DMS153 treated with DMSO at 0.1 percent for 48 hours (cell line): ENCODE measurements around the gene APBA3.

Experiments used
- DNase-seq: peaks from one replicate; lab custom pipeline; 2025; ENCODE audit not compliant: unreplicated experiment; lab: John Stamatoyannopoulos, UW

APBA3 gene, protein sequence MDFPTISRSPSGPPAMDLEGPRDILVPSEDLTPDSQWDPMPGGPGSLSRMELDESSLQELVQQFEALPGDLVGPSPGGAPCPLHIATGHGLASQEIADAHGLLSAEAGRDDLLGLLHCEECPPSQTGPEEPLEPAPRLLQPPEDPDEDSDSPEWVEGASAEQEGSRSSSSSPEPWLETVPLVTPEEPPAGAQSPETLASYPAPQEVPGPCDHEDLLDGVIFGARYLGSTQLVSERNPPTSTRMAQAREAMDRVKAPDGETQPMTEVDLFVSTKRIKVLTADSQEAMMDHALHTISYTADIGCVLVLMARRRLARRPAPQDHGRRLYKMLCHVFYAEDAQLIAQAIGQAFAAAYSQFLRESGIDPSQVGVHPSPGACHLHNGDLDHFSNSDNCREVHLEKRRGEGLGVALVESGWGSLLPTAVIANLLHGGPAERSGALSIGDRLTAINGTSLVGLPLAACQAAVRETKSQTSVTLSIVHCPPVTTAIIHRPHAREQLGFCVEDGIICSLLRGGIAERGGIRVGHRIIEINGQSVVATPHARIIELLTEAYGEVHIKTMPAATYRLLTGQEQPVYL

DNA sequence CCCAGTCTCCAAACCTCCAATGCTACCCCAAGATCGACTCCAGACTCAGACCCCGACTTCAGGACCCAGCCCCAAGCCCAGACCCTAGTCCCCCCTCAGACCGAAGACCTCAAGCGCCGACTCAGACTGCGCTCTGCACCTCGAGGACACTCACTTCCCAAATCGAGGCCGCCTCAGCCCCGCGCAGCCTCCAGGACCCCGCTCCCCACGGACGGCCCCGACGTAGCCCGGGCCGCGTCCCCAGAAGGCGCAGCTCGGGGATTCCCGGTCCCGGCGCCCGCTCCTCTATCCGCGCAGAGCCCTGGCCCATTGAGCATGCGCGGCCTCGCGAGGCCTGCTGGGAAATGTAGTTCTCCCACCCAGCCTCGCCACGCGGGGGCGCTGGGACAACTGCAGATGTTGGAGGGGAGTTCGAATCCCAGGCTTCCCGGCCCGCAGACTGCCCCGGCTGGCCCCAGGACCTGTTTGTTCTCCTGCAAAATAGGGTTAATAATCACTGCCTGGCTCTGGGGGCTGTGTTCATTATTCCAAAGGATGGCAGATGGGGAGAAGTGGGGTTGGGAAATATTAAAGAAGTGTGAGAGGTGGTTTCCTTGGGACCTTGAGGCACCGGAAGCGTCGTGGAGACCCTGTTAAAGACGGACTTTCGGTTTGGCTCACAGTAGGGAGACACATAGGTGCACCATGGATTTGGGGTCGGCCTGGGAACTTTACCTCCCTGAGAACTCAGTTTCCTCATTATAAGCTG, at the start of gene APBA3:
Gene APBA3 (minus strand): TSS at position 311 of the 748 bp plus-strand sequence. CDS start 1,428 bp downstream, outside the sequence.
- DNase-seq, result peak; percentile 69

DNA sequence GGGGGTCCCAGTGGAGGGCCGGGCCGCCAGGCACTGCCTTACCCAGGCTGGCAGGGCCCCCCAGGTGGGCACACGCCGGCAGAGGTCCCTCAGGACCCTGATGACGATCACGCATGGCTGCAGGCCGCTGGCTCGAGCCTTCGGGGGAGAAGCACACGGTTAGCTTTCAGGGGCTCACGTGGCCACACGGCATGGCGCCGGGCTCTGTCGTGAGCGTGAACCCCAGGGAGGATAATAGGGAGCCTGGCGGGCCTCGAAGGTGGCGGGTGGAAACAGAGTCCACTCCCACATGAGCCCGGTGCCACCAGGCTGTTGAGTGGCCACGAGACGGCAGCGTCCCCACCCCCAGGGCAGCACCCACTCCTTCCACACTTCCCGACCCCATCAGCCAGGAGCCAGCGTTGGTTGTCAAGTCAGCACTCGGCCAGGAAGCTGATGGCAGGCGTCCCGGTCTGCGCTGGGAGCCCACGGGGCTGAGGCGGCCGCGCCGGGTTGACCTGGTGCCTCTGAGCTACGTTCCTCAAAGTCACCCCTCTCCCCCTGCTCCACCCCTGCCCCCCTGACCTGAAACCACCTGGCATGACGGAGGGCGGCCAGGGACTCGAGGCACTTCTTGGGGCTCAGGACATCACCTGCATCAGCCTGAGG, 49.3 kb upstream of the APBA3 start:
- no peak for DNase-seq

DNA sequence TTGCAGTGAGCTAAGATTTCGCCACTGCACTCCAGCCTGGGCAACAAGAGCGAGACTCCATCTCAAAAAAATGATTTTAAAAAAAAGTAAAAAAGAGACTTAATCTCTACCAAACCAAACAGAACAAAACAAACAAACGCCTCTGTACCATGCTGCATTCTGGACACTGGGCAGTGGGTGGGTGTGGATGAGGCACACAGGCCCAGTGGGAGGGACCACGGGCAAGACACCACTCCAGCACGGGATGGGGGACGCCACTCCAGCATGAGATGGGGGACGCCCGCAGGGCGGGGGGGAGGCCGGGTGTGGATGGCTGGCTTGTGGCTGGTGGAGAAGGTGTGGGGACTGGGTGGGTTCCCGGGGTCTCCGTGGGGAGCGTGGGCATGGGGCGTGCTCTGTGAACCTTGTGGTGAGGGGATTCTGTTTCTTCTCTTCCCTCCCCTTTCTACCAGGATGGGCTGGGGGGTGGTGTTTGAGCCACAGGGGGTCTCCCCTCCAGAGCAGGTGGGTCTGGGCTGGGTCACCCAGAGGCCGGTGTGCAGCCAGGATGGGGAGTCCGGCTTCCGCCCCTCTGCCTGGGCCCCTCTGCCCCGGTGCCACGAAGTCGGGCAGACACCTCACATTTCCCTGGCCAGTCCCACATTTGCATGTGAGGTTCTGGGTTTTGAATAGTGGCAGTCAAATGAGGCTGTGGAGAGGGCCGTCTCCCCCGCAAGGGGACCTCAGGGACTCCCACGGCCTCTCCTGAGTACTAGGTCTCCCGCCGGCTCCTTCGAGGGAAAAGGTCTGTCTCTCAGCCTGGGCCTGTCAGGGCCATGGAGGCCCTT, 48.6 kb upstream of the APBA3 start:
- no peak for DNase-seq

DNA sequence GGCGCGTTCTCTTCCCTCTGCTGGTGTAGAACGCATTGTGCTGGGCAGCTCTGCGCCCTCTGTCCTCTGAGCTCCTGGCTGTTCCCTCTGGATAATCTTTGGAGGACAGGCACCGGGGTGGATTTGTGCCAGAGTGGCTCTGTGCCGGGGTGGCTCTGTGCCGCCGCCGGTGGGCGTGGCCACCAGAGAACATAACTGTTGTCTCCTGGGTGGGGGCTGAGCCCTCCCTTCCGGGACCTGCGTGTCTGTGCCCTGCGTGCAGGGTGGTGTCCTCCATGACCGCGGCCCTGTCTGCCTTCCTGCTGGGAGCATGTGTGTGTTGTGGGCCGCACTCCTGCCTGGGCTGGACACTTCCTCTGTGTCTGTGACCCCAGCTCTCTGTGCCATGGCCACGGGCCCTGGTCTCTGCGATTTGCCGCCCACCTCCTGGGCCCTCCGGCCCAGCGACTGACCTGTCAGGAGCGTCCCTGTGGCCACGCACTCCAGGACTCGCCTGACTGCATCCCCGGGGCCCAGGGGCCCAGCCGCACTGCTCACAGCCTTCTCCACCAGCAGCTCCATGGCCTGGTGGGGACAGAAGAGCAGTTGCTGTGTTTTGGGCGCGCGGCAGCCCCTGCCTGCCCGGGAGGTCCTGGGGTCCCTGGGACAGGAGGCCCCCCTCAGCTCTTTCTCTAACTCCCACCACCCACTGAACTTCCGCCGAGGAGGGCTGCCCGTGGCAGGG, 47.1 kb upstream of the APBA3 start:
- DNase-seq, result no peak

DNA sequence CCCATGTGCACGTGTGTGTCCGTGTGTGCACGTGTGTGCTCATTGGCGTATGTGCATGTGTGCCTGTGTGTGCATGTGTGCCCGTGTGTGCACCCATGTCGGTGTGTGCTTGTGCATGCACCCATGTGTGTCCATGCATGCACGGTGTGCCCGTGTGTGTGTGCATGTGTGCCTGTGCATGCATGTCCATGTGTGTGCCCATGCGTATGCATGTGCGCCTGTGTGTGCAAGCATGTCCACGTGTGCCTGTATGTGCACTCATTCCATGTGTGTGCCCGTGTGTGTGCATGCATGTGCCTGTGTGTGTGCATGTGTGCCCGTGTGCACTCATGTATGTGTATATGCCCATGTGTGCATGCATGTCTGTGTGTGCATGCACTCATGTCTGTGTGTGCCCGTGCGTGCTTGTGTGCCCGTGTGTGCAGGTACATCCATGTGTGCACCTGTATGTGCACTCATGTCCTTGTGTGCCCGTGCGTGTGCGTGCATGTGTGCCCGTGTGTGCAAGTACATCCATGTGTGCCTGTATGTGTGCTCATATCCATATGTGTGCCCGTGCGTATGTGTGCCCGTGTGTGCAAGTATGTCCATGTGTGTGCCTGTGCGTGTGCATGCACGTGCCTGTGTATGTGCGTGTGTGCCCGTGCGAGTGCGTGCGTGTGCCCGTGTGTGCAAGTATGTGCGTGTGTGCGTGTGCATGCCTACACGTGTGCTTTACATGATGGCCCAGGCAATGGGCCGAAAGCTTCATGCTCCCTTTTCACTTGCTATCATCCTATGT, 46.3 kb upstream of the APBA3 start:
- DNase-seq, result no peak

DNA sequence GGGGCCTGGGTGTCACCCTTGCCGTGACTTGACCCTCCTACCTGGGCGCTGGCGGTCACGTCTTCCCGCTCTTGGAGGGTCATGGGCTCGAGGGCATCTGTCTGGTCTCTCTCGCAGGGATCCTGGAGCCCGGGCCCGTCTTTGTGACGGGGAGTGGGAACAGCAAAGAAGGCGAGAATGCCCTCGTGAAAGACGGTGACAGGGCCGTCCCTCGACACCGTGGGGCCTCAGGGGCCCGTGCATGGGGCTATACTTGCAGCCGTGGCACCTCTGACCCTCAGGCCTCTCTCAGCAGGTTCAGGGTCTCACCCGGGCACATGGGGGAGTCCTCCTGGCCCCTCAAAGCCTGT, 45.6 kb upstream of the APBA3 start:
- no peak for DNase-seq

DNA sequence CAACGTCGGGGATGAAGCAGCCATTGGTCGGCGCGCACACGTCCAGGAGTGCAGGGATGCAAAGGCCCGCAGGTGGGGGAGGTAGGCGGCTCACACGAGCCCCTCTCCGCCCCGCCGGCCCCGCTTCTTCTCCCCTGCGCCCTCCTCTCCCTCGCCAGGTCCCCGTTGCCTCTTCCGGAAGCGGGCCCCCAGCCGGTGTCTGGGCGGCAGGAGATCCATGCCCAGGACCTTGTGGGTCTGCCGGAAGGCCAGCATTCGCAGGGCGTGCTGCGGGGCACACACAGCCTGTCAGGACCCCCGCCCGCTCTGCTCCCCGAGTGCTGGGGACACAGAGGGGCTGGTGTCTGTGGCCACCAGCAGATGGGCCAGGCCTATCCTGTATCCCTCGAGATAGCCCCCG, 44.4 kb upstream of the APBA3 start:
- no peak for DNase-seq

DNA sequence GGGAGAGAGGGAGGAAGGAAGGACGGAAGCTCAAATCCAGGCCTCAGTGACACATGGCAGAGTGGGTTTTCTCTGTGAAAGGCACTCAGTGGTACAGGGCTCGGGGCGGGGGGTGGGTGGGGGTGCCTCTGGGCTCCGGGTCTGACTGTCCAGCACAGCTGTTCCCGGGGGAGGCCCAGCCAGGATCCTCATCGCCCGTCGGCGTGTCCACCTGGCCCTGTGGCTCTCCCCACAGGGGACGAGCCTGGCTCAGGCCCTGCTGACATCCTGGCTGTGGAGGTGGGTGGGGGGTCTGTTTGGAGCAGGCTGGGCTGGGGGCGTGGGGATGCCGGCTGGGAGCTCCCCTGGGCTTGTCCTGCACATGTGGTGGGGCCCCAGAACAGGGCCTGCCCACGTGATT, 42.9 kb upstream of the APBA3 start:
- DNase-seq, result no peak

DNA sequence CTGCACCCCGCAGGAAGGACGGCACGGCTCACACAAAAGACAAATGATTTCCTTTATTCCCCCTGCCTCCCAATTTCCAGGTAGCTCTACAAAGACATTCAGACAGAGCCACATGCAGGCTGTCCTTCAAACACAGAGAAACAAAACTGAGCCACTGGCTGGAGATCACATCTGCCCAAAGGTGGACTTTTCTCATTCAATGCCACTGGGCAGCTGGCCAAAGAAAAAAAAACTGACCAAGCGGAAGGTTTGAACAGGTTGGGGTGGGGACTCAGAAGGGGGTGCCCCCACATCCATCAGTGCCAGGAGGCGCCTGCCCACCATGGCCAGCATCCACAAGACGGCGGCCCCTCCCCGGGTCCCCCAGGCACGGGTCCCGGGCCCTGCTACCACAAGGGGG, 42.5 kb upstream of the APBA3 start:
- no peak for DNase-seq

DNA sequence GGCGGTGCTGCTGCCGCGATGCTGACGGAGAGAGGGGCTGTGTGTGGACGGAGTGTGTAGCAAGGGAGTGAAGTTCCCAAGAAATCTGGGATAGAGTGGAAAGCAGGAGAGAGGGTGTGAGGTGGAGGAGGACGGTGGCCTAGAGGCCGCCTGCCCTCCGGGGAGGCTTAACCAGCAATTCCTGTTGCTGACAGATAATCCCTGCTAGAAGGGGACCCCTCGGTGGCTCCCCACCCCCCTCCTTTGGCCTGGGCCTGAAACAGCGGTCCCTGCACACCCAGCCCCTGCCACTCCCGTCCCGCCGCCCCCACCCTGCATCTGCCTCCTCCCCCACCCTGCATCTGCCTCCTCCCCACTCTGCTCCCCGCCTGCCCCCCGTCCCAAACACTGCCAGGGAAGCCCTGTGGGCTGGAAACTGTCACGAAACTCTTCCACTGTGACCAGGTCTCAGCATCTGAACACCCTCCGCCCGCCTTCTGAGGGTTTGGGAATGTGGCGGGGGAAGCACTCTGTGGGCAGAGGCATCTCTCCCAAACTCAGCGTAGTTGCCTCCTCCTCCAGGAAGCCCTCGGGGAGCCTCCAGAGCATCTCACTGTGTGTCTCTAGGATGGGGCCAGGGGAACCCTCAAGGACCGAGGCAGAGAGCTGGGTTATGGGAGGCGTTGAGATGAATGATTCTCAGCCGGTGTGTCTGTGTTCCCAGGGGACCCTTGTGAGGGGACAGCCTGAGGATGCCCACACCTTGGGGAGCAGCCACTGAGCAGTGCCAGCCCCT, 41.8 kb upstream of the APBA3 start:
- DNase-seq, result no peak

DNA sequence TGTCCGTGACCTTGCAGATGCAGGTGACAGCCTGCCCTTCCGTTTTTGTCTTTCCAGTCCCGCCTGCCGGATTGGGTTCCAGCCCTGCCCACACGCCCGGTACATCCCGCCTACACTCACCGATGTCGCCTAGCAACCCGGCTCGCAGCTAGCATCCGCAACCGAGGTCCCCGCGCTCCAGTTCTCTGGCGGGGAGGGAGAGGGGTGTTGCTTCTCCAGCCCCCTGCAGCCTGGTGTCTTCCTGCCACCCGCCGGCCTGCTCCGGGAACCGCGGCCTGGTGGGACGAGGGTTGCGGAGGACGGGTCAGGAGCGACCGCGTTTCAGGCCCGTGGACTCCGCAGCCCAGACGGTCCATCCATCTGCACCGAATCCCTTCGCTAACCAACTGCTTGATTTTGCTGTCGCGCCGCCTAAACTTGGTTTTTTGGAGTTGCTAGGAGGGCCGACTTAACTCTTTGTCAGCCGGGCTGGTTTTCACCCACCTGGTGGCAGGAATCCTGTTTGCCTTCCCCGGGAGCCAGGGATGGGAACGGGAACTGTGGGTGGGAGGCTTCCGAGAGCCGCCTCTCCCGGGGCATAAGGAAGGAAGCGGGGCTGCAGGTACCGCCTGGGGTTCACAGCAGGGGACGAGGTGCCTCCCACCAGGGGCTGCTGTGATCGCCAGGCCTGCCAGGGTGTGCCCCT, 40.1 kb upstream of the APBA3 start:
- peak; percentile 29 for DNase-seq

DNA sequence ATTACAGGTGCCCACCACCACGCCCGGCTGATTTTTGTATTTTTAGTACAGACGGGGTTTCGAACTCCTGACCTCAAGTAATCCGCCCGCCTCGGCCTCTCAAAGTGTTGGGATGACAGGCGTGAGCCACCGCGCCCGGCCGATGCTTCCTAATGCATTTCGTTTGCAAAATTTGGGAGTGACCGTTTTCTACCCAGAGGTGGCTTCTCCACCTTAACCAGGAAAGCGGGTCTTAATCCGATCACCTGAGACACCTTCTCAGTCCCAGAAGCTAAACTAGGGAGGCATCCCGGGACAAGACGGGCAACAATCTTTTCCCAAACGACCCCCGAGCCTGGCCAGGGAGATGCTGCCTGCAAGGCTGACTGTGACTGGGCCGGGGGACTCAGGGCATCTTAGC, 39.5 kb upstream of the APBA3 start:
- no peak for DNase-seq

DNA sequence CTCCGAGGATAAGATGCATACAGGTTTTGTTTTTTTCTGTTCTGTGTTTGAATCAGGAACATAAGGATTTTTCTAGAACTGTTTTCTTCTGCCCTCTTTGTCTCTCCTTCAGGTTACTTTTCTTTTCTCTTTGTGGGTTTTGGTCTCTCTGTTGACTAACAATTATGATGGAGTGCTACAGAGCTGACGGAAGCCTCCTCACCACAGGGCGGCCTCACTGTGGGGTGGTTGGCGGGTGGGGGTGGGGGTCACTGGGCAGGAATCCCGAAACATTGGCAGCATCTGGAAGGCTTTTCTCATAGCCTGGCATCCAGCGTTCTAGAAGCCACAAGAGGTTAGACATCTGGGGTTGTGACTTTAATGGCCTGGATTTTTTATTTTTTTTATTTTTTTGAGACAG, 36.6 kb upstream of the APBA3 start:
- no peak for DNase-seq

DNA sequence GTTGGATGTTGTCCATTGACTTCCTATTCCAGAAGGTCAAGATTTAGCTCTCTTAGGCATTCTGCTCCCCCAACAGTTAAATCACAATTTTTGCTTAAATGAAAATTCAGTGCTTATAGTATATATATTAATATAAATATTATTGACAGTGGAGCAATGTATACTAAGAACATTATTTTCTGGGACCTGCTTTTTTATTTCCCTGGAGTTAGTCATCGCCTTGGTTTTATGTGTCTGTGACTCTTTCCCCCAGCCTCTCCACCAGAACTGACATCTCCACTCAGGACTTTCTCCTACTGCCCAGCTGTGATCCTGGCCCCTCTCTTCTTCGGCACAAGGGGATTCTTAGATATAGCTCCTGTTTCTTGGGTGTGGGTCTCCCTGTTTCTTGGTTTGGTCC, 34.9 kb upstream of the APBA3 start:
- no peak for DNase-seq

DNA sequence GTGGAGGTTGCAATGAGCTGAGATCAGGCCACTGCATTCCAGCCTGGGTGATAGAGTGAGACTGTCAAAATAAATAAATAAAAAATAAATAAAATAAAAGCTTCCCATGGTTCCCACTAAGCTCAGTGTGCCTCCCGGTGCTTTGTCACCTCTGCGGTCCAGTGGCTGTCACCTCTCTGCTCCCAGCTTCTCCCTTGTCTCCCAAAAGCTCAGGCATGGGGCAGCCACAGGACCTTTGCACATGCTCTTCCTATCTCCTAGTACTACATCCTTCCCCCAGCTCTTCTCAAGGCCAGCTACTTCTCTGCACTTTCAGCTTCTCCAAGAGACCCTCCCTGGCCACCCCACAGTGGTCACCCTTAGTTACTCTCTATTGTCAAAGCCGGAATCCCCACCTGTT, 32.3 kb upstream of the APBA3 start:
- no peak for DNase-seq

DNA sequence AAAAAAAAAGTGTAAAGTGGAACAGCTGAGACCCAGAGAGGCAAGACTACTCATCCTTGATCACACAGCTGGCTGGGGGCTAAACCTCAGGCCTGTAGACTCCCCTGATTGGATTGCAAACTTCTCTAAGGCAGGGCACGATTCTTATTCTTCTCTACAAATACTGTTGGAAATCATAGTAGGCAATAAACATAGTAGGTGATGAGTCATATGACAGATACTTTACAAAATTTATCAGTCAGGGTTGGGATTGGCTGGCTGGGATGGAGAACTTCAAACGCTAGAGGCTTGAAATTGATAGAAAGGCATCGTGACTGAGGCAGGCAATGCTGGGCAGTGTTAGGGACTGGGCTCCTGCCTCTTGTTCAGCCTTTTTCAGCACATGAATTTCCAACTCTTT, 30.6 kb upstream of the APBA3 start:
- no peak for DNase-seq

DNA sequence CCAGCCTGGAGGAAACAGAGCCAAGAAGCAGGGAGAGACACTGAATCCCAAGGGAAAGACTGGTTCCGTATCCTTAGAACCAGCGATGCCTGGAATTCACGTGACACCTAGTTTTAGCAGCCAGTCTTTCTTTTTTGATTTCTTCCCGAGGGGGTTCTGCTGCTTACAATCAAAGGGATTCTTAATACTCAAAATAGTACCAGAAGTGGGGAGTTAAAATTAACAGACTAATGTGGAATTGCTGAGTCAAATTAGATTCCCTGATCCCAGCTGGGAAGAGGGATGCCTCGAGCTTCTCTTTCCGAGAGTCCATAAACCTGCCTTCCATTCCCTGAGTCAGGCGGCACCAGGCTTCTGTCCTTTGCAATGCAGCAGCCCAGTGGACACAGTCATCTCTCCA, 29.4 kb upstream of the APBA3 start:
- no peak for DNase-seq

DNA sequence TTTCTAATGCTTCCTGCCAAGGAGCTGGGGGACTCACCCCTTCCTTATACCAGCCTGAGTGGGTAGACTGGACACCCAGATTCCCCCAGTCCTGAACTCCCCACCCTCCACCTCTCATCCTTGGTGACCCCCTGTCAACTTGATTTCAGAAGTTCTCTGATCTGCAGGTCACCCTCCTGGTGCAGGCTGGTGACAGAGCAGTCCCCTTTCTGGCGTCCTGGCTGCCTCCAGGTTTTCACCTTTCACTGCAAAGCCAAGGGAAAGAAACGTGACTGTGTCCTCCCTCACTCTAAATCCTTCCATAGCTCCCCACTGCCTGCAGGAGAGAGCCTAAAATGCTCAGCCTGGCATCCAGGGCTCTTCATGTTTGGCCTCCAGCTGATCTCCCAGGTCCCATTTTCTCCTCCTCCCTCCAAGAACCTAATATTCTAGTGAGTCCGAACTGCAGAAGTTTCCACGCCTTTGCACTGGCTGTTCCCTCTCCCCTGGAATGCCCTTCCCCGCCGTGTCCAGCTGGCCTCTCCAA, 28.8 kb upstream of the APBA3 start:
- DNase-seq, result no peak
